Measurements from ENCODE around the gene GLI2. TPM values are rescaled to one million over a fixed set of nuclear protein-coding genes. Genes with fewer than 3 reads are reported as not detected.

The GLI2 gene
- total RNA-seq, 4 donors from 2014 or later: 1.9 to 7.9 (median 5.5) TPM

DNA sequence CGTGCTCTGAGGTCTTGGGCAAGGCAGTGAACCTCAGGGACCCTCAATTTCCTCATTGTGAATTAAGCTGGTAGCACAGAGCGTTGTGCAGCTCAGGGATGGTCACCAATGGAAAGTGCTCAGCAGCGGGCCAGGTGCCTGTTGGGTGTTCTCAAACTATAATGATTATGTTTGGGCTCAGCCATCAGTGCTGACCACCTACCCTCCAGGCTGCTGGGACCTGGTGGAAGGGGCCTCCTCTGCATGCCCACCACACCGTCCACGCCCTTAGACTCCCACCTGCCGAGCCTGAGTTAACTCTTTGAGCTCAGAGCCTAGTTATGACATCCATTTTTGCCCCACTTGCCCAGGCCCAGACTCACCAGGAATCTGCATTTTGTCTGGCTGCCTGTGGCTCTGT lies 35.0 kb downstream of the GLI2 start:
- TF ChIP-seq POLR2AphosphoS5 (IDR thresholded peaks at IDR 0.05) (no peak), EP300 (IDR thresholded peaks at IDR 0.05) (no peak), POLR2A (IDR thresholded peaks at IDR 0.05) (no peak)
- TF ChIP-seq, protein P1, sequence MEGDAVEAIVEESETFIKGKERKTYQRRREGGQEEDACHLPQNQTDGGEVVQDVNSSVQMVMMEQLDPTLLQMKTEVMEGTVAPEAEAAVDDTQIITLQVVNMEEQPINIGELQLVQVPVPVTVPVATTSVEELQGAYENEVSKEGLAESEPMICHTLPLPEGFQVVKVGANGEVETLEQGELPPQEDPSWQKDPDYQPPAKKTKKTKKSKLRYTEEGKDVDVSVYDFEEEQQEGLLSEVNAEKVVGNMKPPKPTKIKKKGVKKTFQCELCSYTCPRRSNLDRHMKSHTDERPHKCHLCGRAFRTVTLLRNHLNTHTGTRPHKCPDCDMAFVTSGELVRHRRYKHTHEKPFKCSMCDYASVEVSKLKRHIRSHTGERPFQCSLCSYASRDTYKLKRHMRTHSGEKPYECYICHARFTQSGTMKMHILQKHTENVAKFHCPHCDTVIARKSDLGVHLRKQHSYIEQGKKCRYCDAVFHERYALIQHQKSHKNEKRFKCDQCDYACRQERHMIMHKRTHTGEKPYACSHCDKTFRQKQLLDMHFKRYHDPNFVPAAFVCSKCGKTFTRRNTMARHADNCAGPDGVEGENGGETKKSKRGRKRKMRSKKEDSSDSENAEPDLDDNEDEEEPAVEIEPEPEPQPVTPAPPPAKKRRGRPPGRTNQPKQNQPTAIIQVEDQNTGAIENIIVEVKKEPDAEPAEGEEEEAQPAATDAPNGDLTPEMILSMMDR (IDR thresholded peaks at IDR 0.05): no peak
- no peak overlapping the region for H3K27ac ChIP-seq
- no peaks in the 10 kb centered on the region for H3K27me3 ChIP-seq
- peak in 1 of 2 donors; percentile 47 for DNase-seq (ENCODE audit: low spot score in 2 of 2)
- H3K36me3 ChIP-seq: no peaks in the 10 kb centered on the region
- WGBS: 84% methylated on average over 5 of the region's 6 CpGs
- peaks cover 20% of the 10 kb centered on the region for H3K4me1 ChIP-seq
- no peak overlapping the region for H3K4me3 ChIP-seq
- no peaks in the 10 kb centered on the region for H3K9me3 ChIP-seq

- peak in 1 of 2 donors; percentile 58 for DNase-seq (ENCODE audit: low spot score in 2 of 2)
- peak overlapping the region; percentile 36 for H3K27ac ChIP-seq
- 68% methylated on average over 10 of the region's 14 CpGs for WGBS
- no peaks in the 10 kb centered on the region for H3K36me3 ChIP-seq
- H3K4me1 ChIP-seq: peaks cover 15% of the 10 kb centered on the region
- no peaks in the 10 kb centered on the region for H3K9me3 ChIP-seq
- no peaks in the 10 kb centered on the region for H3K27me3 ChIP-seq
- H3K4me3 ChIP-seq: no peak overlapping the region
- no peak for TF ChIP-seq POLR2A (IDR thresholded peaks at IDR 0.05)
- TF ChIP-seq POLR2AphosphoS5 (IDR thresholded peaks at IDR 0.05): no peak
- TF ChIP-seq EP300 (IDR thresholded peaks at IDR 0.05): no peak
- TF ChIP-seq, protein P1 (IDR thresholded peaks at IDR 0.05): no peak
Observed at GRCh38 chr2:120771111-120771780, 35.6 kb downstream of the GLI2 start.

GRCh38 chr2:120771781-120772208 lies 36.1 kb downstream of the GLI2 start:
- no peak overlapping the region for H3K27ac ChIP-seq
- WGBS: 67% methylated on average over 4 of the region's 5 CpGs
- H3K4me1 ChIP-seq: peaks cover 18% of the 10 kb centered on the region

DNA sequence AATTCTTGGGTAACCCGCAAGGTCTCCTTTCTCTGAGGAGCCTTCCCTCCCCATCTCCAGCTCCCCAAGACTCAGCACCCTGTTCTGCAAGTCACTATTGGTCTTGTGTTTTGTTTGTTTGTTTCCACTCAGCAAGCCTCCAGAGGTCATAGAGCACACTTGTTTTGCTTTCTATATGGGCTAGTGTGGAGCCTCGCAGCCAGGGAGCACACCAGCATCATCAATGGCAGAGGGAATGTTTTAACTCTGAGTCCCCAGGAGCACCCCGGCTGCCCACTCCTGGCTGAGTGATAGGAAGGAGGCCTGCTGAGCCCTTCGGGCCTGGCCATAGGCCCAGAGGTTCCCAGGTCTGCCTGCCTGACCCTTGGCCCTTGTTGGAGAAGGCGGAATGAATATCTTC lies 36.6 kb downstream of the GLI2 start:
- no peak overlapping the region for H3K27ac ChIP-seq
- 88% methylated on average over 4 of the region's 5 CpGs for WGBS

More at GRCh38 chr2:120771781-120772208, 36.1 kb downstream of the GLI2 start:
- no peaks in the 10 kb centered on the region for H3K9me3 ChIP-seq
- no peaks in the 10 kb centered on the region for H3K36me3 ChIP-seq
- H3K27me3 ChIP-seq: no peaks in the 10 kb centered on the region
- no peak for TF ChIP-seq POLR2AphosphoS5 (IDR thresholded peaks at IDR 0.05)
- TF ChIP-seq, protein P1 (IDR thresholded peaks at IDR 0.05): no peak
- TF ChIP-seq EP300 (IDR thresholded peaks at IDR 0.05): no peak
- no peak for TF ChIP-seq POLR2A (IDR thresholded peaks at IDR 0.05)
- no peak overlapping the region for H3K4me3 ChIP-seq
- peak in 1 of 2 donors; percentile 44 for DNase-seq (ENCODE audit: low spot score in 2 of 2)

More for the DNA sequence above, 36.6 kb downstream of the GLI2 start:
- Histone ChIP-seq H3K9me3 (no peaks in the 10 kb centered on the region), H3K4me1 (peaks cover 21% of the 10 kb centered on the region), H3K27me3 (no peaks in the 10 kb centered on the region), H3K4me3 (no peak overlapping the region), H3K36me3 (no peaks in the 10 kb centered on the region)
- peak in 1 of 2 donors; percentile 21 for DNase-seq (ENCODE audit: low spot score in 2 of 2)
- no peak for TF ChIP-seq POLR2AphosphoS5 (IDR thresholded peaks at IDR 0.05)
- no peak for TF ChIP-seq POLR2A (IDR thresholded peaks at IDR 0.05)
- no peak for TF ChIP-seq EP300 (IDR thresholded peaks at IDR 0.05)
- TF ChIP-seq, protein P1 (IDR thresholded peaks at IDR 0.05): no peak
